ENCODE measurements around the gene PIM3. TPM values are rescaled to one million over a fixed set of nuclear protein-coding genes. Genes with fewer than 3 reads are reported as not detected.

PIM3 gene
- total RNA-seq, 2 donors from 2014 or later = 54.0 to 112 TPM

DNA sequence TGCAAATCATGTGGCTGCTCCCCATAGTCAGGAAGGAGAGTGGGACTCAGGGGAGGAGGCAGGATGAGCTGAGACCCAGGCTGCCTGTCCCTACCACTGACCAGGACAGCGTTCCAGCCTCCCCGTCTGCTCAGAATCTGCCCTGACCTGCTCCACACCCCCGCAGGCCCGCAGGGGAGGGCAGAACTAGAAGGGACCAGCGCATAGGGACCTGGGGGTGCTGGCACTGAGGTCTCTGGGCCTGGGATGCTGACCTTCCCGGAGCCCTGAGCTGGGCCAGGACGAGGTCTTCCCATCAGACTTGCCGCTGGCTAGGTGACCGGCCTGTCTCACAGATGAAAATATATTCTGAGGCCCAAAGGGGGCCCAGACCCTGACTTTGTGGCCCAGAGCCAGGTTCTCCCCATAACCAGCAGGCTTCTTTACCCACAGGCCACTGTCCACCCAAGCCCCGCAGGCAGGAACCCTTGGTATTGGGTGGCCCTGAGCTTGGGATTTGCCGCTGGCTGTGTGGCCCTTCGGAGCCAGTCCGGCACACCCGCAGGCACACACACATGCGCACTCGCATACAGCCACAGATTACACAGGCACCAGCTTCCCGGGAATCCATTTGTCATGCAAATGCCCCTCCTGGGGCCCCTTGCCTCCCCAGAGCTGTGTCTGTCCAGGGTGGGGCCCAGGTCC is 13.8 kb upstream of the PIM3 start:
- DNase-seq (ENCODE audit: low spot score) = no peak
- H3K27me3 ChIP-seq (replicated peaks; ENCODE audit: insufficient read depth) = no peaks in the 10 kb centered on the region
- H3K36me3 ChIP-seq = no peaks in the 10 kb centered on the region
- no peaks in the 10 kb centered on the region for H3K9me3 ChIP-seq
- no peak for ATAC-seq (ENCODE audit: insufficient number of reproducible peaks, low FRiP score, low read depth)
- H3K27ac ChIP-seq = no peak overlapping the region
- no peak overlapping the region for H3K4me3 ChIP-seq
- H3K4me1 ChIP-seq (ENCODE audit: control insufficient read depth in 1 of 2, low read depth in 2 of 2) = peaks cover 0 to 2% of the 10 kb centered on the region in 2 donors
- no peak for TF ChIP-seq CTCF (IDR thresholded peaks at IDR 0.05)

GRCh38 chr22:49947296-49947622 is 13.3 kb upstream of the PIM3 start:
- DNase-seq (ENCODE audit: low spot score) (no peak), ATAC-seq (ENCODE audit: insufficient number of reproducible peaks, low FRiP score, low read depth) (no peak)
- H3K27ac ChIP-seq = no peak overlapping the region
- no peaks in the 10 kb centered on the region for H3K27me3 ChIP-seq (replicated peaks; ENCODE audit: insufficient read depth)
- H3K4me3 ChIP-seq = no peak overlapping the region
- H3K9me3 ChIP-seq = no peaks in the 10 kb centered on the region
- peaks cover 0 to 7% of the 10 kb centered on the region in 2 donors for H3K4me1 ChIP-seq (ENCODE audit: control insufficient read depth in 1 of 2, low read depth in 2 of 2)
- H3K36me3 ChIP-seq = no peaks in the 10 kb centered on the region
- no peak for TF ChIP-seq CTCF (IDR thresholded peaks at IDR 0.05)

DNA sequence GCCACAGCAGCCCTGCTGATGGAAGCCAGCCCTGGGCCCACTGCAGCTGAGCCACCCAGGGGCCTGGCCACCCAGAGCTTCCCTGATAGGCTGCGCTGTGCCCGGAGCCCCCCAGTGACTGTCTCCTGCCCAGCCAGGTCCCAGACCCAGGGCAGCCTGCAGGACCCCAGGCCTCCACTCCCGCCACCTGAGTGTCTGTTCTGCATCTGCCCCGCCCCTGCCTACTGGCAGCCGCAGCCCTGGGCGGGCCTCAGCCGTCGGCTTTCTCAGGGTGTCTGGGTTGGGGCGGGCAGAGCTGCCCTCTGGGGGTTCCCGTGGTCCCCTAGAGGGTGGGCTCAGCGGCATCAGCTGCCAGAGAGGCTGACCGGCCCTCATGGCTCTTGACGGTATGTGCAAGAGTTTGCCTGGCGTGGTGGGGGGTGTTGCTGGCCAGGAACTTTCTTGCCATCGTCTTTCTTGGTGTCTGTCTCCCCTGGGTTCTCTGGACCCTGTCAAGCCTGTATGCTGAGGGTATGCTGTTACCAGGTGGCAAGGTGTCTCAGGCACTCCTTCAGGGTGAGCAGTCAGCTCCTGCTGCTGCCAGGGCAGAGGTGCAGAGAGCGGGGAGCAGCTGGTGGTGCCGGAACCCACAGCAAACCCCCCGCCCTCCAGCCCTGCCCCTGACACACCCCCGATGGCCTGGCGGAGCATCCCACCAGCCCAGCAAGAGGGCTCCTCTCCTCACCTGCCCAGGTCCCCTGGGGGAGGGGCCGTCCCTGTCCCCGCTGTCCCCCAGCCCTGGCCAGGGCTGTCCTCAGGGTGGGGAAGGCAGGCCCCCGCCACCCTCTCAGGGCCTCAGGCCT is 12.2 kb upstream of the PIM3 start:
- no peak overlapping the region for H3K27ac ChIP-seq
- ATAC-seq (ENCODE audit: insufficient number of reproducible peaks, low FRiP score, low read depth) (no peak), DNase-seq (ENCODE audit: low spot score) (no peak)
- H3K36me3 ChIP-seq = no peaks in the 10 kb centered on the region
- no peaks in the 10 kb centered on the region for H3K9me3 ChIP-seq
- H3K4me3 ChIP-seq = no peak overlapping the region
- TF ChIP-seq CTCF (IDR thresholded peaks at IDR 0.05) = no peak
- no peaks in the 10 kb centered on the region for H3K27me3 ChIP-seq (replicated peaks; ENCODE audit: insufficient read depth)
- peaks cover 9 to 17% of the 10 kb centered on the region in 2 donors for H3K4me1 ChIP-seq (ENCODE audit: control insufficient read depth in 1 of 2, low read depth in 2 of 2)

DNA sequence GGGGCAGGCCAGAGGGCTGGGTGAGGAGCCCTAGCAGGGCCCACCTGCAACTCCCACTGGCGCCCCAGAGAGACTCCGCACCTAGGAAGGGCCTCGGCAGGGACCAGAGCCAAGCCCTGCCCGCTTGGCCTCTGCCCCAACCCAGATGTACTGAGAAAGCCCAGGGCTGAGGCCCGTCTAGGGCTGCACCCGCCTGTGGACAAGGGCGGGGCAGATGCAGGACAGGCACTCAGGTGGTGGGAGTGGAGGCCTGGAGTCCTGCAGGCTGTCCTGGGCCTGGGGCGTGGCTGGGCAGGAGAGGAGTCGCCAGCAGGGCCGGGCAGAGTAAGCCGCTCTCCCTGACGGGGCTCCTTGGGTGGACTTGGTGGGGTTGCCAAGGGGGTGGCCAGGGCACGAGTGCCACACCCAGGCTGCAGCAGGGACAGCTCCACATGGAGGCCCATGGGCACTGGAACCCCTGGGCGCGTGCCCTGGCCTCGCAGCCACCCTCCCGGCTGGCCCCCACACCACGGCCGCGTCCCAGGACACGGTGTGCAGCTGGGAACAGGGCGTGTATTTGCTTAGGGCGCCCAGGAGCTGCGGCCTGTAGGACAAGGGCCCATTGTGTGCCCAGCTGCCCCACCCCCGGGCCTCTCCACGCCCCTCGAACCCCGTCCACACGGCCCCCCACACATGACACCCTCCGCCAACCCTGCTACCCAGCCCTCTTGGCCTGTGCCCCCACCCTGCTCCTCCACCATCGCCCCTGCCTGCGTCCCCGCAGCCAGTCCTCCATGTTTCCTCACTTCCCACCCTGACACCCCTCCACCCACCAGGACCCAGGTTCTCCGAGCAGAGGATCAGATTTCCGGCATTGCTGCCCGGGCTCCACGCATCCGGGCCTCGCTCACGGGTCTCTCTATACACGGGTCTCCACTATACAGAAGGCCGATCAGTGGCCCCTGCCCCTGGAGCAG is 11.3 kb upstream of the PIM3 start:
- H3K4me1 ChIP-seq (ENCODE audit: control insufficient read depth in 1 of 2, low read depth in 2 of 2) = peaks cover 12 to 25% of the 10 kb centered on the region in 2 donors

More for the DNA sequence above, 11.3 kb upstream of the PIM3 start:
- TF ChIP-seq CTCF (IDR thresholded peaks at IDR 0.05) = no peak
- DNase-seq (ENCODE audit: low spot score) (no peak), ATAC-seq (ENCODE audit: insufficient number of reproducible peaks, low FRiP score, low read depth) (no peak)
- Histone ChIP-seq H3K9me3 (no peaks in the 10 kb centered on the region), H3K4me3 (no peak overlapping the region), H3K27me3 (replicated peaks; ENCODE audit: insufficient read depth) (no peaks in the 10 kb centered on the region), H3K27ac (no peak overlapping the region), H3K36me3 (no peaks in the 10 kb centered on the region)
